ENCODE data around the gene ADPGK.

DNA sequence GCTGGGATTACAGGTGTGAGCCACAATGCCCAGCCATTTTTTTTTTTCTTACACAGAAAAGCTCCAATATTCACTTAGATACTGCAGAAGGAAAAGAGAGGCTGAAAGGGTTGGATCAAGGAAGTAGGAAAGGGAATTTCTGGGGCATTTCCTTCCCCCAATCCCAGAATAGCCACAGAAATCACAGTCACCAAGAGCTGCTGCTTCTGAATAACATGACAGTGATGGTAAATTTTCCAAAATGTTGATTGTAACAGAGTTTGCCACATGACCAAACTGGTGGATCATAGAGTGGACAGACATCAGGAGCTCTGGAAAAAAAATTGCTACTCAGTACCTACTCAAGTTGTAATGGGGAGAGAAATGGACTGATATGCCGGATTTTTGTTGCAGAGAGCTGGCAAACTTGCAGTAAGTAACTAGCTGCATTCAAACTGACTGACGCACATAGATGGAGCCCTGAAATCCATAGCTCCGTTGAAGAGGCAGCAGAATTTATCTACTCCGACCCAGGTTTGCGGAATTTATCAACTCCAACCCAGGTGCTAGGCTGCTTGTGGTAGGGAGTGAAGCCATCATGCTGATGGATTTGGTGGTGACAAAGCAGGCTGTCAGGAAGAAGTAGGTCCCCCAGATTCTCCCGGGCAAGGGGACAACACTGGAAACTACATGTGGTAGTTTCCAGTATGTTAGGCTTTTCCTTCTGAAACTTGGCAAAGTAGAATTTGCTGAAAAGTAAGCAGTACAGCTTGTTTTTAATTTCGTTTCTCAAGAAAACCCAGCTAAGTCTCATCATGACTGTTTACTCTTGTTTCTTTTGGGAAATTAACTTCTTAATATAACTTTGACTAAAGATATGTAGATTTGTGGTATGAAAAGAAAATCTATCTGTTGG, 10.5 kb upstream of the ADPGK start:
- TF ChIP-seq CTCF (IDR thresholded peaks at IDR 0.05; ENCODE audit: low read length) (no peak), EZH2phosphoT487 (IDR thresholded peaks at IDR 0.05; ENCODE audit: low read length) (no peak), EZH2 (optimal IDR thresholded peaks at IDR 0.05; ENCODE audit: low read depth, low read length) (no peak)

Data from MM.1S (cell line).